Effector memory CD4-positive, alpha-beta T cell (primary cell): ENCODE data around the gene UBE3C.

ENCODE experiments used
- DNase-seq, 3 donors: peaks; one replicate each; pipeline ENCODE4 v3.0.0-alpha.2; 2020
- H3K27ac ChIP-seq: 2 replicates; pipeline ENCODE4 v1.7.0; 2013; ENCODE audit warnings: mild to moderate bottlenecking, low read length, moderate library complexity; ENCODE audit not compliant: insufficient read depth, poor library complexity, severe bottlenecking
- H3K27me3 ChIP-seq: replicated peaks from 2 replicates; pipeline ENCODE4 v1.7.0; 2013; ENCODE audit warnings: mild to moderate bottlenecking, low read length; ENCODE audit not compliant: insufficient read depth, control insufficient read depth, poor library complexity, severe bottlenecking
- H3K36me3 ChIP-seq: 2 replicates; pipeline ENCODE4 v1.7.0; 2013; ENCODE audit warnings: mild to moderate bottlenecking, low read length, moderate library complexity; ENCODE audit not compliant: control insufficient read depth, insufficient read depth
- H3K4me1 ChIP-seq: 2 replicates; pipeline ENCODE4 v1.7.0; 2013; ENCODE audit warnings: low read length, mild to moderate bottlenecking; ENCODE audit not compliant: control insufficient read depth, insufficient read depth, poor library complexity, severe bottlenecking
- H3K4me3 ChIP-seq: 2 replicates; pipeline ENCODE4 v1.7.0; 2013; ENCODE audit warnings: low read length, low read depth, mild to moderate bottlenecking; ENCODE audit not compliant: insufficient read depth, poor library complexity, severe bottlenecking
- H3K9me3 ChIP-seq: 2 replicates; pipeline ENCODE4 v1.7.0; 2013; ENCODE audit warnings: mild to moderate bottlenecking, low read length, moderate library complexity; ENCODE audit not compliant: control insufficient read depth

The UBE3C gene

GRCh38 chr7:157297185-157297584 lies 158.5 kb downstream of the UBE3C start:
- no peak for DNase-seq

GRCh38 chr7:157299317-157299612 lies 160.5 kb downstream of the UBE3C start:
- Histone ChIP-seq H3K9me3 (no peaks in the 10 kb centered on the region), H3K4me3 (no peak overlapping the region), H3K4me1 (no peaks in the 10 kb centered on the region), H3K27ac (no peak overlapping the region), H3K36me3 (no peaks in the 10 kb centered on the region), H3K27me3 (no peaks in the 10 kb centered on the region)
- no peak for DNase-seq

More at GRCh38 chr7:157297185-157297584, 158.5 kb downstream of the UBE3C start:
- no peaks in the 10 kb centered on the region for H3K4me1 ChIP-seq
- H3K9me3 ChIP-seq: no peaks in the 10 kb centered on the region
- H3K4me3 ChIP-seq: no peak overlapping the region
- no peaks in the 10 kb centered on the region for H3K36me3 ChIP-seq
- H3K27ac ChIP-seq: no peak overlapping the region
- H3K27me3 ChIP-seq: no peaks in the 10 kb centered on the region

GRCh38 chr7:157299613-157300368 lies 161.1 kb downstream of the UBE3C start:
- H3K9me3 ChIP-seq: no peaks in the 10 kb centered on the region
- no peaks in the 10 kb centered on the region for H3K36me3 ChIP-seq
- no peak overlapping the region for H3K4me3 ChIP-seq
- H3K27me3 ChIP-seq: no peaks in the 10 kb centered on the region
- DNase-seq: peak; percentile 44 to 68 (median 44)
- no peaks in the 10 kb centered on the region for H3K4me1 ChIP-seq
- peak overlapping the region; percentile 1 for H3K27ac ChIP-seq

GRCh38 chr7:157300369-157300825 lies 161.7 kb downstream of the UBE3C start:
- no peaks in the 10 kb centered on the region for H3K9me3 ChIP-seq
- peak overlapping the region; percentile 1 for H3K27ac ChIP-seq

GRCh38 chr7:157301610-157302120 lies 162.9 kb downstream of the UBE3C start:
- no peak for DNase-seq
- no peaks in the 10 kb centered on the region for H3K36me3 ChIP-seq
- peak overlapping the region; percentile 72 for H3K27ac ChIP-seq
- no peaks in the 10 kb centered on the region for H3K4me1 ChIP-seq
- peak overlapping the region; percentile 32 for H3K4me3 ChIP-seq
- H3K9me3 ChIP-seq: no peaks in the 10 kb centered on the region
- H3K27me3 ChIP-seq: no peaks in the 10 kb centered on the region

More at GRCh38 chr7:157300369-157300825, 161.7 kb downstream of the UBE3C start:
- Histone ChIP-seq H3K4me1 (no peaks in the 10 kb centered on the region), H3K36me3 (no peaks in the 10 kb centered on the region), H3K27me3 (no peaks in the 10 kb centered on the region), H3K4me3 (no peak overlapping the region)
- no peak for DNase-seq

- H3K27ac ChIP-seq: no peak overlapping the region
- no peaks in the 10 kb centered on the region for H3K27me3 ChIP-seq
- no peaks in the 10 kb centered on the region for H3K36me3 ChIP-seq
- DNase-seq: no peak
- H3K9me3 ChIP-seq: no peaks in the 10 kb centered on the region
- no peak overlapping the region for H3K4me3 ChIP-seq
- H3K4me1 ChIP-seq: no peaks in the 10 kb centered on the region
These were observed 168.4 kb downstream of the UBE3C start for GRCh38 chr7:157306846-157307838.

GRCh38 chr7:157309988-157310668 lies 171.4 kb downstream of the UBE3C start:
- no peak for DNase-seq
- no peaks in the 10 kb centered on the region for H3K4me1 ChIP-seq
- H3K4me3 ChIP-seq: no peak overlapping the region
- H3K27ac ChIP-seq: no peak overlapping the region
- no peaks in the 10 kb centered on the region for H3K27me3 ChIP-seq
- no peaks in the 10 kb centered on the region for H3K36me3 ChIP-seq
- no peaks in the 10 kb centered on the region for H3K9me3 ChIP-seq

- no peak overlapping the region for H3K27ac ChIP-seq
- DNase-seq: no peak
- no peaks in the 10 kb centered on the region for H3K36me3 ChIP-seq
- no peaks in the 10 kb centered on the region for H3K9me3 ChIP-seq
- H3K4me1 ChIP-seq: no peaks in the 10 kb centered on the region
- H3K27me3 ChIP-seq: no peaks in the 10 kb centered on the region
- no peak overlapping the region for H3K4me3 ChIP-seq
These were observed 172.0 kb downstream of the UBE3C start for GRCh38 chr7:157310676-157311185.

GRCh38 chr7:157312941-157313340 lies 174.2 kb downstream of the UBE3C start:
- DNase-seq: no peak
- Histone ChIP-seq H3K4me3 (no peak overlapping the region), H3K4me1 (no peaks in the 10 kb centered on the region), H3K36me3 (no peaks in the 10 kb centered on the region), H3K27ac (no peak overlapping the region), H3K9me3 (no peaks in the 10 kb centered on the region), H3K27me3 (no peaks in the 10 kb centered on the region)
